Trophoblast cell (in vitro differentiated cells and primary cell): Measurements from ENCODE around the gene OPA3.

Experiments
- DNase-seq, 2 donors: peaks; one replicate each; pipeline ENCODE4 v3.0.0-alpha.2; 2016
- H2AFZ ChIP-seq: 2 replicates; pipeline ENCODE4 v1.6.1; 2013; ENCODE audit warnings: low read length, moderate library complexity, mild to moderate bottlenecking; ENCODE audit not compliant: insufficient read depth, poor library complexity
- H2AK5ac ChIP-seq: 2 replicates; pipeline ENCODE4 v1.6.1; 2013; ENCODE audit warnings: mild to moderate bottlenecking, low read length
- H2BK120ac ChIP-seq: 2 replicates; pipeline ENCODE4 v1.6.1; 2013; ENCODE audit warnings: low read length, mild to moderate bottlenecking, moderate library complexity; ENCODE audit not compliant: insufficient read depth, poor library complexity
- H2BK12ac ChIP-seq: 2 replicates; pipeline ENCODE4 v1.6.1; 2013; ENCODE audit warnings: mild to moderate bottlenecking, low read length, moderate library complexity
- H2BK5ac ChIP-seq: 2 replicates; pipeline ENCODE4 v1.6.1; 2013; ENCODE audit warnings: low read length, low read depth, moderate library complexity, mild to moderate bottlenecking; ENCODE audit not compliant: poor library complexity
- H3K14ac ChIP-seq: 2 replicates; pipeline ENCODE4 v1.6.1; 2013; ENCODE audit warnings: mild to moderate bottlenecking, low read length
- H3K18ac ChIP-seq: 2 replicates; pipeline ENCODE4 v1.6.1; 2013; ENCODE audit warnings: mild to moderate bottlenecking, low read length
- H3K23ac ChIP-seq: 2 replicates; pipeline ENCODE4 v1.6.1; 2013; ENCODE audit warnings: low read length
- H3K27ac ChIP-seq: 2 replicates; pipeline ENCODE4 v1.5.1; 2013; ENCODE audit warnings: low read depth, mild to moderate bottlenecking, inconsistent platforms, low read length, moderate library complexity
- H3K27me3 ChIP-seq: 2 replicates; pipeline ENCODE4 v1.6.1; 2013; ENCODE audit warnings: inconsistent platforms, mild to moderate bottlenecking, low read length, moderate library complexity; ENCODE audit not compliant: insufficient read depth
- H3K36me3 ChIP-seq, 2 experiments: 1 replicate in 1 of 2; 2 replicates in 1 of 2; pipeline ENCODE4 v1.6.1; 2013; ENCODE audit warnings: low read length in 2 of 2, mild to moderate bottlenecking in 2 of 2, moderate library complexity in 1 of 2; ENCODE audit not compliant: insufficient read depth in 2 of 2, control insufficient read depth in 1 of 2
- H3K4ac ChIP-seq: 2 replicates; pipeline ENCODE4 v1.6.1; 2013; ENCODE audit warnings: low read depth, mild to moderate bottlenecking, low read length, moderate library complexity
- H3K4me1 ChIP-seq, 2 experiments: 1 replicate in 1 of 2; 2 replicates in 1 of 2; pipeline ENCODE4 v1.6.1; 2013; ENCODE audit warnings: low read length in 2 of 2, mild to moderate bottlenecking in 2 of 2, moderate library complexity in 1 of 2; ENCODE audit not compliant: insufficient read depth in 2 of 2, control insufficient read depth in 1 of 2
- H3K4me2 ChIP-seq: 2 replicates; pipeline ENCODE4 v1.6.1; 2013; ENCODE audit warnings: inconsistent platforms, mild to moderate bottlenecking, low read length, moderate library complexity
- H3K4me3 ChIP-seq: 2 replicates; pipeline ENCODE4 v1.5.1; 2013; ENCODE audit warnings: mild to moderate bottlenecking, low read depth, low read length, inconsistent platforms
- H3K79me1 ChIP-seq: one replicate; pipeline ENCODE4 v1.6.1; 2013; ENCODE audit warnings: low read length
- H3K79me2 ChIP-seq: 2 replicates; pipeline ENCODE4 v1.6.1; 2013; ENCODE audit warnings: low read length, mild to moderate bottlenecking; ENCODE audit not compliant: control insufficient read depth, insufficient read depth, poor library complexity
- H3K9ac ChIP-seq: 2 replicates; pipeline ENCODE4 v1.6.1; 2013; ENCODE audit warnings: mild to moderate bottlenecking, low read length
- H3K9me3 ChIP-seq: 2 replicates; pipeline ENCODE4 v1.6.1; 2013; ENCODE audit warnings: low read depth, mild to moderate bottlenecking, control low read depth, inconsistent platforms, low read length; ENCODE audit not compliant: insufficient read depth
- H4K12ac ChIP-seq: 2 replicates; pipeline ENCODE4 v1.6.1; 2013; ENCODE audit warnings: low read depth, mild to moderate bottlenecking, low read length, moderate library complexity
- H4K8ac ChIP-seq: 2 replicates; pipeline ENCODE4 v1.6.1; 2013; ENCODE audit warnings: low read depth, mild to moderate bottlenecking, low read length, moderate library complexity
- H4K91ac ChIP-seq: one replicate; pipeline ENCODE4 v1.6.1; 2013; ENCODE audit warnings: low read depth, mild to moderate bottlenecking, low read length, moderate library complexity
- WGBS: extraction: QIAGEN DNeasy Blood & Tissue Kit; methylation state at CpG from one replicate; pipeline ENCODE4 v1.1.7; 2013; ENCODE audit warnings: missing lambda C conversion rate; ENCODE audit not compliant: insufficient read length, insufficient coverage; ENCODE audit errors: extremely low coverage; 5-methylcytosine and 5-hydroxymethylcytosine counted together

The OPA3 gene

GRCh38 chr19:45515081-45515624 lies 69.4 kb downstream of the OPA3 start:
- Histone ChIP-seq H3K27me3 (no peaks in the 10 kb centered on the region), H4K8ac (no peak overlapping the region), H4K91ac (no peak overlapping the region), H3K79me2 (peaks cover 30% of the 10 kb centered on the region), H3K4me1 (peaks cover 0 to 11% of the 10 kb centered on the region in 2 experiments), H3K36me3 (peaks cover 53 to 59% of the 10 kb centered on the region in 2 experiments), H3K4me2 (no peak overlapping the region), H3K14ac (no peak overlapping the region), H2BK5ac (no peak overlapping the region), H2BK120ac (no peak overlapping the region), H3K23ac (no peak overlapping the region), H2AK5ac (no peak overlapping the region), H3K18ac (no peak overlapping the region), H3K79me1 (no peaks in the 10 kb centered on the region), H3K9me3 (no peaks in the 10 kb centered on the region), H3K4me3 (no peak overlapping the region), H3K9ac (no peak overlapping the region), H3K27ac (no peak overlapping the region), H2AFZ (no peak overlapping the region), H4K12ac (no peak overlapping the region), H2BK12ac (no peak overlapping the region), H3K4ac (no peak overlapping the region)
- peak in 1 of 2 donors; percentile 41 for DNase-seq
- WGBS = no CpG with 5 or more reads among the region's 10 CpGs

- Histone ChIP-seq H3K9me3 (no peaks in the 10 kb centered on the region), H3K79me2 (peaks cover 35% of the 10 kb centered on the region), H4K8ac (no peak overlapping the region), H3K36me3 (peaks cover 51 to 57% of the 10 kb centered on the region in 2 experiments), H4K91ac (no peak overlapping the region), H3K4ac (peak overlapping the region; percentile 2), H3K27me3 (no peaks in the 10 kb centered on the region), H2AK5ac (no peak overlapping the region), H3K23ac (no peak overlapping the region), H2BK12ac (no peak overlapping the region), H3K9ac (no peak overlapping the region), H3K4me1 (peaks cover 2 to 11% of the 10 kb centered on the region in 2 experiments), H2BK5ac (no peak overlapping the region), H3K14ac (no peak overlapping the region), H3K79me1 (peaks cover 2% of the 10 kb centered on the region), H3K4me3 (no peak overlapping the region), H2BK120ac (no peak overlapping the region), H3K27ac (no peak overlapping the region), H2AFZ (no peak overlapping the region), H3K4me2 (no peak overlapping the region), H4K12ac (no peak overlapping the region), H3K18ac (no peak overlapping the region)
- DNase-seq = peak; percentile 55 to 70
- WGBS = no CpG with 5 or more reads among the region's 13 CpGs
These were observed 70.1 kb downstream of the OPA3 start for GRCh38 chr19:45514376-45515051.

GRCh38 chr19:45512881-45513483 lies 71.6 kb downstream of the OPA3 start:
- Histone ChIP-seq H3K36me3 (peaks cover 43 to 50% of the 10 kb centered on the region in 2 experiments), H3K27me3 (no peaks in the 10 kb centered on the region), H2AK5ac (no peak overlapping the region), H3K14ac (no peak overlapping the region), H3K27ac (no peak overlapping the region), H3K23ac (no peak overlapping the region), H3K79me1 (peaks cover 14% of the 10 kb centered on the region), H3K4me3 (no peak overlapping the region), H3K9ac (no peak overlapping the region), H4K91ac (no peak overlapping the region), H4K12ac (no peak overlapping the region), H3K4me2 (no peak overlapping the region), H3K18ac (no peak overlapping the region), H3K4ac (peak overlapping the region; percentile 71), H2BK120ac (no peak overlapping the region), H3K79me2 (peaks cover 46% of the 10 kb centered on the region), H3K9me3 (no peaks in the 10 kb centered on the region), H2AFZ (no peak overlapping the region), H3K4me1 (peaks cover 4 to 13% of the 10 kb centered on the region in 2 experiments), H2BK12ac (no peak overlapping the region), H4K8ac (no peak overlapping the region), H2BK5ac (no peak overlapping the region)
- WGBS = no CpG with 5 or more reads among the region's 6 CpGs
- no peak for DNase-seq

GRCh38 chr19:45511074-45511473 lies 73.5 kb downstream of the OPA3 start:
- no peak overlapping the region for H3K4me3 ChIP-seq
- peaks cover 6 to 15% of the 10 kb centered on the region in 2 experiments for H3K4me1 ChIP-seq
- no peak overlapping the region for H2BK5ac ChIP-seq
- H3K79me1 ChIP-seq = peaks cover 29% of the 10 kb centered on the region
- H3K36me3 ChIP-seq = peaks cover 30 to 35% of the 10 kb centered on the region in 2 experiments
- H3K9ac ChIP-seq = no peak overlapping the region
- peaks cover 52% of the 10 kb centered on the region for H3K79me2 ChIP-seq
- H2AFZ ChIP-seq = no peak overlapping the region
- no peak overlapping the region for H2BK12ac ChIP-seq
- no peak overlapping the region for H4K12ac ChIP-seq
- peak overlapping the region; percentile 37 for H3K4ac ChIP-seq
- no peak overlapping the region for H3K27ac ChIP-seq
- H3K9me3 ChIP-seq = no peaks in the 10 kb centered on the region
- WGBS = 100% methylated on average over 1 of the region's 5 CpGs
- H3K4me2 ChIP-seq = no peak overlapping the region
- no peak overlapping the region for H2AK5ac ChIP-seq
- H3K14ac ChIP-seq = no peak overlapping the region
- no peak overlapping the region for H2BK120ac ChIP-seq
- DNase-seq = no peak
- no peaks in the 10 kb centered on the region for H3K27me3 ChIP-seq
- no peak overlapping the region for H3K23ac ChIP-seq
- H3K18ac ChIP-seq = no peak overlapping the region
- H4K91ac ChIP-seq = no peak overlapping the region
- H4K8ac ChIP-seq = no peak overlapping the region
